ENCODE measurements around the gene HOXD10. TPM values are rescaled to one million over a fixed set of nuclear protein-coding genes. Genes with fewer than 3 reads are reported as not detected.

HOXD10 gene
- total and polyA plus RNA-seq, 2 of the 13 experiments (the other 11 are each of a cell fraction or from before 2014, with no cell fraction given), result not detected

- TF ChIP-seq ZNF691 (CRISPR knock-in tag; IDR thresholded peaks at IDR 0.05; ENCODE audit: borderline replicate concordance, low read depth) (no peak), ZBTB7A (CRISPR knock-in tag; IDR thresholded peaks at IDR 0.05) (no peak), TBP (CRISPR knock-in tag; IDR thresholded peaks at IDR 0.05) (no peak), ZNF639 (CRISPR knock-in tag; conservative IDR thresholded peaks at IDR 0.05) (no peak), ZNF720 (CRISPR knock-in tag; IDR thresholded peaks at IDR 0.05) (no peak)
Observed at GRCh38 chr2:176099728-176100546, 16.6 kb upstream of the HOXD10 start, which contains the start of gene HOXD12 (continued).

- no peaks in the 10 kb centered on the region for H3K36me3 ChIP-seq (replicated peaks in 1 of 2; ENCODE audit: control insufficient read depth in 1 of 2, insufficient read depth in 2 of 2, low read length in 2 of 2)
- no peak overlapping the region for H3K4me2 ChIP-seq (ENCODE audit: low read depth, low read length)
- peaks cover 17% of the 10 kb centered on the region for H3K4me1 ChIP-seq (ENCODE audit: insufficient read depth, low read length)
- H4K20me1 ChIP-seq (ENCODE audit: insufficient read depth, low read length), result no peaks in the 10 kb centered on the region; the same call in 1 of the 2 replicates
- H3K27me3 ChIP-seq (ENCODE audit: control insufficient read depth in 1 of 2, insufficient read depth in 2 of 2, low read length in 2 of 2), result peaks cover 36 to 98% of the 10 kb centered on the region in 2 experiments
- no peak overlapping the region for H3K4me3 ChIP-seq (replicated peaks in 1 of 3; ENCODE audit: insufficient read depth in 1 of 3, low read depth in 2 of 3, low read length in 3 of 3)
- no peak for FAIRE-seq
- H3K9ac ChIP-seq (ENCODE audit: insufficient read depth, low read depth, low read length), result no peak overlapping the region
- no peak overlapping the region for H3K27ac ChIP-seq (ENCODE audit: extremely low read length, insufficient read depth, low read length)
- H3K79me2 ChIP-seq (ENCODE audit: insufficient read depth, low read length), result no peaks in the 10 kb centered on the region
- CTCF ChIA-PET (ENCODE audit: low intra/inter-chr PET ratio, low total read pairs), result no interaction called here
- no peak for DNase-seq (ENCODE audit: low spot score)
- no peak overlapping the region for H2AFZ ChIP-seq (ENCODE audit: low read length)
- POLR2A ChIA-PET, result no interaction called here
- WGBS (ENCODE audit: low lambda C conversion rate), result 58% methylated on average over 28 of the region's 28 CpGs
- in situ Hi-C loops (cut with HindIII; ENCODE audit: extremely low pct_ligation_motif_present, low pct_unique_long_range_greater_than_20kb), result loop anchor here (10.0 kb wide), 1 partner anchor 1066 kb away; no protein-coding TSS in a partner anchor
- intact Hi-C loops (cut with micrococcal nuclease; ENCODE audit: unreplicated experiment), result no loop called here
- no TSS peak for BruUV-seq (replicated peaks)
- ATAC-seq, result no peak
- H3K9me3 ChIP-seq (ENCODE audit: low read length), result no peaks in the 10 kb centered on the region
- no peak for TF ChIP-seq HMGA1 (CRISPR knock-in tag; conservative IDR thresholded peaks at IDR 0.05)
- no peak for TF ChIP-seq CHD4 (IDR thresholded peaks at IDR 0.05; ENCODE audit: borderline replicate concordance, low read length)
- no peak for TF ChIP-seq SRY (CRISPR knock-in tag; IDR thresholded peaks at IDR 0.05)
- no peak for TF ChIP-seq GPBP1L1 (CRISPR knock-in tag; IDR thresholded peaks at IDR 0.05)
- TF ChIP-seq ZNF331 (CRISPR knock-in tag; IDR thresholded peaks at IDR 0.05), result no peak
- TF ChIP-seq ZNF335 (CRISPR knock-in tag; IDR thresholded peaks at IDR 0.05), result no peak
Observed at GRCh38 chr2:176100547-176101140, 15.9 kb upstream of the HOXD10 start.

Measured in HepG2 (cell line).